ENCODE results near the gene LRRC3C.
A peak's percentile ranks its signal among the peaks of the same experiment; 100 is the strongest.

LRRC3C gene

DNA sequence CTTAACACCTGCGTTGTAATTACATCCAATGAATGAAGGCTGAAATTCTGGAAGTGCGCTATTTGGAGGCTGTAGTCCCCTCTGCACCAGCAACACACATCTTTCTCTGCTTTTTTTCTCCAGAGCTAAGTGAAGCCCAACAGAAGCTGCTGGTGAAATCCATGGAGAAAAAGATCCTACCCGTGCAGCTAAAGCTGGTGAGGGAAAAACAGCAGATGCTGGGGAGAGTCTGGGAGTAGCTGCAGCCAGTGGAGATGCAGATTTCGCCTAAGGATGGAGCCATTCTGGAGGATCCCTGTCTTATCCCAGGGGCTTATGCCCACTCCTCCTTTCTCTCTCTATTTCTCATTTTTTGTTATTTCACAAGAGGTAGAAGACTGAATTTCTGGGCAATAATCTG, 48.3 kb downstream of the LRRC3C start:
- DNase-seq (ENCODE audit: low read depth): no peak

DNA sequence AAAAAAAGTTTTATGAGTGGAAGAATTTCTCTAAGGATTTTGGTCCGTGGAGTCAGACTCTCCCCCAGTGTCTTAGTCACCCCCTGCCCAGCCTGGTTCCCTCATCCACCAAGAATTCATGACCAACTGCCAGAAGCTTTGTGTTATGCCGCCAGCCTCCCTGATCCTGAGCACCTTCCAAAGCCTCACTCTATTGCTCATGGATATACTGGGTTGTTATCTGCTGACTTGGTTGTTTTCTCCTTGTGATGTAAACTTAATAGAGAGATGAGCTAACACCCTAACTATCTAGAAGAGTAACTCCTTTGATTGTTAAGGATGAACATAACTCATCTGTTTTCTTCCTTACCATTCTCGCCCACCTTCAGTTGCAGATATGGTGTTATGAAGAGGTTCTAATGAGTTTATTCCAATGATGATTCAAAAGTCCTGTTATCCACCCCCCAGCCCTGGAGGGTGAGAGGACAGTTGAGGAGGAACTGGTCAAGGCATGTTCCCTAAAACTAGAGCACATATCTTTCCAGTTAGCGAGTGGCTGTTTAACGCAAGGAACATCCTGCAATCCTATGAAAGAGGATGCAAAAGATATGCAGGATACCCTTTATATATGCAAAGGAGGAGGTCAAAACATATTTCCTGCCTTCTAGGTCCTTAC, 51.6 kb downstream of the LRRC3C start:
- no peak for DNase-seq (ENCODE audit: low read depth)

DNA sequence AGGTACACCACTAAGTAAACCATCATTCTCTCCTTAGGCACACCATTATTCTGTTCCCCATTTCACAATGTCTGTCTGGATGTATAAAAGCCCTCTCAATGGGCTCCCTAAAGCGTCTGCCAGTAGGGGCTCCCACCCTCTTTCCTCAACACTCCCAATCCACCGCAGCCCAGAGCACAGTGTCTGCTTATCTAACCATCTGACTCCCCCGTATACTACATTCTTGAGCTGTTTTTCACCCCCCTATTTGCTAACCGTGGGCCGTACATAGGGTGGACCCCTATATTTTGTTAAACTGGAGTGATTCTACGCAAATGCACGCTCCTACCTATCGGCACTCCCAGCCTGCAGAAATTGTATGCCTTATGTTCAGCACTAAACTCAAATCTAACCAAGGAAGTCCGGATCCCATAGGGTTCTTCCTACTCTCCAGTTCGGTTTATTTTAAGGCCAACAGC, 52.4 kb downstream of the LRRC3C start:
- DNase-seq (ENCODE audit: low read depth): no peak

DNA sequence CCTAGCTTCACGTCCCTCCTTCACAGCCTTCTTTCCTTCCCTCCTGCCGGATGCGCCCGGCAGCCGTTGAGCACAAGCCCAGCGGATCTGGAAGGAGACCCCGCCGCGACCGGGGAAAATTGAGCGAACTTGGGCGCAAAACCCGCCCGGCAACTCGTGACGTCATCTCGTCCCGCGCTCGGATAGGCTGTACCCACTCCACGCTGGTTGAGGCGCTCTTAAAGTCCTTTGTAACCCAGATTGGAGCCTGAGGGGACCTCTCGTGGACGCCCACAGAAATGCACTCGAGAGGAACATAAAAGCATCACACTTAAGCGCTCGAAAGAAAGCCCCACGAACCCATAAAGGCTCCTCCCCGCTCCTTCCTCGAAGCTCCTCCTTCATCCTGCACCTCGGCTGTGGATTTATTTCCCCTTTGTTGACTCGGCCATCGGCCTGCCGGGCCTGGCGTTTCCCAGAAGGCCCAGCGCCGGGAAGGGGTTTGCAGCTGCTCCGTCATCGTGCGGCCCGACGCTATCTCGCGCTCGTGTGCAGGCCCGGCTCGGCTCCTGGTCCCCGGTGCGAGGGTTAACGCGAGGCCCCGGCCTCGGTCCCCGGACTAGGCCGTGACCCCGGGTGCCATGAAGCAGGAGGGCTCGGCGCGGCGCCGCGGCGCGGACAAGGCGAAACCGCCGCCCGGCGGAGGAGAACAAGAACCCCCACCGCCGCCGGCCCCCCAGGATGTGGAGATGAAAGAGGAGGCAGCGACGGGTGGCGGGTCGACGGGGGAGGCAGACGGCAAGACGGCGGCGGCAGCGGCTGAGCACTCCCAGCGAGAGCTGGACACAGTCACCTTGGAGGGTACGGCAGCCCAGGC, 53.0 kb downstream of the LRRC3C start, which contains the start of gene PSMD3:
TSS of gene PSMD3 (plus strand) at position 457 of the 856 bp plus-strand sequence. CDS start at position 621, 164 bp downstream.
- DNase-seq (ENCODE audit: low read depth): peak; percentile 99

DNA sequence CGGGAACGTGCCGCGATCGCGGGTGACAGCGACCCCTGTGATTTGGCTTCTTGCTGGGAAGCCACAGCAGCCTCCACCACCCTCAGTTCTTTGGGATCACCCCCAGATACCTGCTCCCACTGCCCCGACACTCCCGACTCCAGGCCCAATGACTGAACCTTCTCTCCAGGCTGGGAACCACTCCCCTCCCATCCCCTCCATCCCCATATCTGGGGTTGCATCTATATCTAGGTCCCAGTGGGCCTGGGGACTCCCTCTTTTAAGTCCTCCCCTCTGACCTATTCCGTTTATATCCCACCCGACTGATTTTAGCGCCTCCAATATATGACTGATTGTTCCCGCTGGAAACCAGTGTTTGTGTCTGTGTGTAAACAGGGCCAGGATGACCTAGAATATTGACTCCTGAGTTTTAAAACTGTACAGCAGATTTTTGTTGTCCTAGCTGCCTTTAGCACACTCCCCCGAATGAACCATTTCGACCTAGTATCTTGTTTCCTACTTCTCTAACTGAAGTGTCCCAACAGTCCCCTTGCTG, 53.7 kb downstream of the LRRC3C start:
- DNase-seq (ENCODE audit: low read depth): no peak

DNA sequence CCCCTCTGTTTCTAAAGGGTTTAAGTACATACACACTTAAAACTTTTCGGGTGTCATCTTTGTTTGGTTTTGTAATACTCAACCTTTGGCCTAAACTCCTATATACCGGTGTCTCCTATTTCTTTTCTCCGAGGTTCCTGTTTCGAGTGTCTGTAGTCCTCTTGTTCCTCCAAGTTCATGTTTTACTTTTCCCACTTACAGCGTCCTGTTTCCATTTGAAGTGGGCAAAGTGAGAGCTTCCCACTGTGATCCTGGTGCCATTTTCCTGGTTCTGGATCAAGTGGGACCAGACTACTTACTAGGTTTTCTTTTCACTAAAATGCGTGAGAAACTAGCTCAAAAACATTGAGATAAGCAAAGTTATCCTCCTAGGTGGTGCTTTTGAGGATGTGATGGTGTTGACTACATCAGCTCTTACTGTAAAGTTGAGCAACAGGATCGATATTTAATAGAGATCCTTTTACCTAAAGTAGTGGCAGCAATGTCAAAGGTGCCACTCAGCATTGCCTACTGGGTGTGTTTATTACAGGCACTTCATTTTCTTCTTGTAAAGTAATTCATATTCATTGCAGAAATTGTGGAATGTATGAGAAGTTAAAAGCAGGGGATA, 54.3 kb downstream of the LRRC3C start:
- DNase-seq (ENCODE audit: low read depth): no peak

DNA sequence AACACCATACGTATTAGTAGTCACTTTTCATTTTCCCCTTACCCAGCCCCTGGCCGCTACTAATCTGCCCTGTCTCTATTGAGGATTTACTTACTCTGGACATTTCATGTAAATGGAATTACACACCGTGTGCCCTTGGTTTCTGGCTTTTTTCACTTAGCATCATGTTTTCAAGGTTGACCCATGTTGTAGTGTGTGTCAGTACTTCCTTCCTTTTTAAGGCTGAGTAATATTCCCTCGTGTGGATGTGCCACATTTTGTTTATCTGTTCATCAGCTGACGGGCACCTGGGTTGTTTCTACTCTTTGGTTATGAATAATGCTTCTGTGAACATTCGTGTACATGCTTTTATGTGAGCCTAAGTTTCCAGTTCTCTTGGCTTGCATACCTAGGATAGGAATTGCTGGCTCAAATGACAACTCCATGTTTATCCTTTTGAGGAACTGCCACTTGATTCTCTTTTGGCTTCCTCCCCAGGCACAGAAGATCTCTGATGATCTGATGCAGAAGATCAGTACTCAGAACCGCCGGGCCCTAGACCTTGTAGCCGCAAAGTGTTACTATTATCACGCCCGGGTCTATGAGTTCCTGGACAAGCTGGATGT, 60.8 kb downstream of the LRRC3C start:
- DNase-seq (ENCODE audit: low read depth): no peak

DNA sequence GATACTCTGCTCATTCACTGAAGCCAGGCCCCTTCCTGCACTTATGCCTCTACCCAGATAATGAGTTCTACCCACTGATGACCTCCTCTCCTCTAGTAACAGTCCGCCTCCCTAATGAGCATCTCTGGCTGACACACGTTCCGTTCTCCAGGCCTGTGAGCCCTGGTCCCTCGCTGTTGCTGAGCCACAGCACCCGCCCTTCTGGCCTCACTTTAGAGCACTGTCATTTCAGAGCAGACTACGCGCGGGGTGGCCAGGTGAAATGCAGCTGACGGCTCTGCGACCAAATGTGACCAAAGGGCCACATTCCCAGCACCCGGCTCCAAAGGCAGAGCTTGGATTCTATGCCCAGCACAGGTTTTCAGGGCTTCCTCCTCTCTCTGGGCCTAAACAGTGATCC, 66.9 kb downstream of the LRRC3C start:
- no peak for DNase-seq (ENCODE audit: low read depth)
